Epithelial cell of proximal tubule (primary cell): ENCODE measurements around the gene FAR1. TPM values are rescaled to one million over a fixed set of nuclear protein-coding genes. Genes with fewer than 3 reads are reported as not detected.
A peak's percentile ranks its signal among the peaks of the same experiment; 100 is the strongest.

Experiments
- DNase-seq: peaks from one replicate; pipeline ENCODE4 v3.0.0-alpha.2; 2011; ENCODE audit warnings: low read depth
- H3K4me3 ChIP-seq: 2 replicates; pipeline ENCODE4 v1.5.1; 2011; ENCODE audit warnings: low read depth, mild to moderate bottlenecking, low read length
- total RNA-seq: library from RNA; depleted of rRNA; stranded (reverse); fragments of >200 nt; gene quantifications from 2 replicates; pipeline ENCODE4 v1.2.3, GENCODE V29; 2015
- TF ChIP-seq, protein P1 (sequence below): conservative IDR thresholded peaks from 2 replicates; pipeline ENCODE4 v1.5.1; 2012; ENCODE audit warnings: low read depth, mild to moderate bottlenecking, low read length

Gene FAR1
- total RNA-seq, 1 donor from 2014 or later = 23.2 TPM

DNA sequence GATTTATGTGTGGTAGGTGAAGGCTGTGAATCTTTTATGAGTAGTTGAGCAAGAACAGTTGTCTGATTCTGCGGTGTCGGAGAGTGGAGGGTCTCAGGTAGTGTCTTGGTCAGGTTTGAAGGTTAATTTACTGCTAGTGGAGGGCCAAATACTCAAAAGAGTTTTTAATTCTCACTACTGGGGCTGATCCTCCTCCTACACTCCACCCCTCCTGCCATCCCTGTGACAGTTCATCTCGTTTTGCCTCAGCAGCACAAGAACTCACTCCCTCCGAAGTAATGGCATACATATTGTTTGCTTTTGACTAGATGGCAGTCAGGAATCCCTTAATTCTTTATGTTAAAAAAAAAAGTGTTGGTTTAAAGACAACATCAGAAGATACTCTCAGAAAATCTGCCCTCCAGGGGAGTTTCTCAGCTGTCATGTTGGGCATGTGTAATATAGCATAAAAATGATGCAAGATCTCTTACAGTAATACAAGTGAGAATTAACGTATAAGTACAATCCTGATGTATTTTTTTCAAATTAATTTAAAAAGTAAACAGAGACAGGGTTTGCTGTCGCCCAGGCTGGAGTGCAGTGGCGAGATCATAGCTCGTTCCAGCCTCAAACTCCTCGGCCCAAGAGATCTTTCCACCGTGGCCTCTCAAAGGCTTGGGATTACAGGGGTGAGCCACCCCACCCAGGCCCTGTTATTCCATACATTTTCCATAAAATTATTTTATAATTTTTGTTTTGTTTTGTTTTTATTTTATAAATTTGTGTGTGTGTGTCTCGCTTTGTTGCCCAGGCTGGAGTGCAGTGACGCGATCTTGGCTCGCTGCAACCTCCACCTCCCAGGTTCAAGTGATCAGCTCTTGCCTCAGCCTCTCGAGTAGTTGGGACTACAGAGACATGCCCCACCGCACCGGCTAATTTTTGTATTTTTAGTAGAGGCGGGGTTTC lies 1.3 kb downstream of the FAR1 start:
- TF ChIP-seq, protein P1, sequence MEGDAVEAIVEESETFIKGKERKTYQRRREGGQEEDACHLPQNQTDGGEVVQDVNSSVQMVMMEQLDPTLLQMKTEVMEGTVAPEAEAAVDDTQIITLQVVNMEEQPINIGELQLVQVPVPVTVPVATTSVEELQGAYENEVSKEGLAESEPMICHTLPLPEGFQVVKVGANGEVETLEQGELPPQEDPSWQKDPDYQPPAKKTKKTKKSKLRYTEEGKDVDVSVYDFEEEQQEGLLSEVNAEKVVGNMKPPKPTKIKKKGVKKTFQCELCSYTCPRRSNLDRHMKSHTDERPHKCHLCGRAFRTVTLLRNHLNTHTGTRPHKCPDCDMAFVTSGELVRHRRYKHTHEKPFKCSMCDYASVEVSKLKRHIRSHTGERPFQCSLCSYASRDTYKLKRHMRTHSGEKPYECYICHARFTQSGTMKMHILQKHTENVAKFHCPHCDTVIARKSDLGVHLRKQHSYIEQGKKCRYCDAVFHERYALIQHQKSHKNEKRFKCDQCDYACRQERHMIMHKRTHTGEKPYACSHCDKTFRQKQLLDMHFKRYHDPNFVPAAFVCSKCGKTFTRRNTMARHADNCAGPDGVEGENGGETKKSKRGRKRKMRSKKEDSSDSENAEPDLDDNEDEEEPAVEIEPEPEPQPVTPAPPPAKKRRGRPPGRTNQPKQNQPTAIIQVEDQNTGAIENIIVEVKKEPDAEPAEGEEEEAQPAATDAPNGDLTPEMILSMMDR = no peak
- no peak for DNase-seq
- peak overlapping the region; percentile 86 for H3K4me3 ChIP-seq

DNA sequence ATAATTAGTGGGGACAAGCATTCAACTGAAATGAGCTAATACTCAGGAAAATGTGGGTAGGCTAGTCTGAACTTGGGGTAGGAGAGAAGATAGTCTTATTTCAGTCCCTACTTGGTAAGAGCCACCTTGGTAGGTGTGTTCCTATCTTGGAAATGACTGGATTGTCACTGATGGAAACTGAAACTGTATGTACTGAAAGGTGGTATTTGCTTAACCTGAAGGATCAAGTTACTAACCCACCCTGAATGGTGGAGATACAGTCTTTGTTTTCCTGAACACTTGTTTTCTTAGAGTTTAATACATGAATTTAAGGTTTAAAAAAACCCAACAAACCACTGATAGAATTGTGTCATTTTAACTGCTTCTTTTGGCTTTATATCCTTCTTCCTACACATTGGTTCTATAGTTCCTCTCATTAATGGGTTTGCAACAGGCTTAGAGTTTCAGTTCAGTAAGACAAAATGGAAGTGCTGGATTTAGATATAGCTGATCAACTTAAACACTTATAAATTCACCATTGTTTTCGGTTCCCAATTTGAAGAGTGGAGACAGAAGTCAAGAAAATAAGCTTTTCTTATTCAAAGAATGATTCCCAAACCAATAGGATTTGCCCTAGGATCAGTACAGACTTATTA lies 4.2 kb downstream of the FAR1 start:
- no peak for DNase-seq

DNA sequence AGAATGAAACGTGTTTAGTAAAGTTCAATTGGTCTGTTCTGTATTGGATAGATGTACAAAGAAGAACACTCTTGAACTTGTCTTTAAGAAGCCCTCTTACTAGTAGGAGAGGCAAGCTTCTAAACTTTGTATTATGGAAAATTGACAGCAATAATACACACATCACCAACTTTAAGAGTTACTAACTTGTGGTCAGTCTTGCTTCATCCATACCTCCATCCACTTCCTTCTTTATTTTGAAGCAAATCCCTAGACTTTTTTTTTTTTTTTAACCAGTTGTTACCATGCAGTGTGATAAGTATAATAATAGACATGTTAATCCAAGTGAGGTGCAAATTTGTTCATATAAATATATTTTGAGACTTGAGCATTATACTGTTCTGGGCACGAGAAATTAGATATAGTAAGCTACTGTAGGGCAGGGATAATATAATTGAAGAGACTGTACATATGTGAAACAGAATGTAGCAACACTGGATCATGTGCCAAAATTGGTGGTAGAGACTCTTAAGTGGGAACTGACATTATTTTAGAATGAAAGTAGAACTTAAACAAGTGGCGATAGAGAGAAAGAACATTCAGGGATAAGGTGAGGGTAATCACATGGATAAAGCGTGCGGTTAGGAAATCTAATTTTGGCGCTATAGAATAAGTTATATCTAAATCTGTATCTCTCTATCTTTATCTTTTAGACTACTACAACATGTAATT lies 6.5 kb downstream of the FAR1 start:
- DNase-seq = no peak
- TF ChIP-seq, protein P1 = no peak
- H3K4me3 ChIP-seq = no peak overlapping the region

More for the DNA sequence above, 4.2 kb downstream of the FAR1 start:
- no peak overlapping the region for H3K4me3 ChIP-seq
- TF ChIP-seq, protein P1 = no peak

DNA sequence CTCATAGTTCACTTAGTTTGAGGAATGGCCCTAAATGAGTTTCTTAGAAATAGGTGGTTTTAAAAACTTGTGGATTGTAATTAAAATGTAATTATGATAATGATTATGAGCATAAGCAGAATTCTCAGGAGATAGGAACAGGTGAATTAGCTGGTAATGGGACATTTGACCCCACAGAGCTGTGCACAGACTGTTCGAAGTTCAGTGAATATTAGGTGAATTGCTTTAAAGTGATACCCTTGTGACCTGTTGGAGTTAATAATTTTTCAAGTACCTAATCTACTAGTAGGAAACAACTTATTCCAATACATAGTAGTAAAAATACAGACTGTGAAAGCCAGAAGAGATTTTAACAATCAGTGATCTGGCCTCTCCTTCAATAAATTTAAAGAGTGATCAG lies 8.1 kb downstream of the FAR1 start:
- TF ChIP-seq, protein P1 = no peak
- H3K4me3 ChIP-seq = no peak overlapping the region
- no peak for DNase-seq

- TF ChIP-seq, protein P1 = no peak
- DNase-seq = no peak
- no peak overlapping the region for H3K4me3 ChIP-seq
Observed at GRCh38 chr11:13679768-13680167, 11.3 kb downstream of the FAR1 start.

DNA sequence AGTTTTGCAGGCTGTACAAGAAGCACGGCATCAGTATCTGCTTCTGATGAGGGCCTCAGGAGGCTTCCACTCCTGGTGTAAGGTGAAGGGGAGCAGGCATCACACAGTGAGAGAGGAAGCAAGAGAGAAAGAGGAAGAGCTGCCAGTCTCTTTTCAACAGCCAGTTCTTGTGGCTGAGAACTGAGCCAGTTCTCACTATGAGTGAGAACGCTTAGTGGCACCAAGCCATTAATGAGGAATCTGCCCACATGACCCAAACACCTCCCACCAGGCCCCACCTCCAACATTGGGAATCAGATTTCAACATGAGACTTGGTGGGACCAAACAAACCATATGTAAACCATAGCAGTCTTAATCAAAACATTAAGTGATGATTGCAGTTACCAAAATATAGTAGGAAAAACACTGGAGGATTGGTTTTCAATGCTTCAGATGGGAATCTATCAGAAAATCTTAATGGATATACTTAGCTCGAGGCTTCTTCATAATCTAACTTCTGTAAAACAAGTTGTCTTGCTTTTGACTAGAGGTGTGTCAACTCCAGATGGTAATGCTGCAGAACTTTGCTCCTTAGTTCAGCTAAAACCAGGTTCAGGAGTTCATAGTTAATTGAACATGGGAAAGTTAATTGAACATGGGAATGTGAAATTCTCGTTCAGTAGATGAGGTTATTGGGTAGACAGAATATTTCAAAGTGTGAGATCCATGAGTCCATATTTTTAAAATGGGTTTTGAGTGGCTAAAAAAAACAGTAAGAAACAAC lies 12.2 kb downstream of the FAR1 start:
- TF ChIP-seq, protein P1 = no peak

More for the DNA sequence above, 12.2 kb downstream of the FAR1 start:
- no peak for DNase-seq
- no peak overlapping the region for H3K4me3 ChIP-seq
